Effector CD4-positive, alpha-beta T cell (primary cell): ENCODE results near the gene KLK13.

Experiments
- DNase-seq: peaks from one replicate; pipeline ENCODE4 v3.0.0-alpha.2; 2020

The KLK13 gene

GRCh38 chr19:51018745-51019543 lies 45.9 kb downstream of the KLK13 start:
- no peak for DNase-seq

- peak; percentile 5 for DNase-seq
These were observed 47.9 kb downstream of the KLK13 start for GRCh38 chr19:51016798-51017683.

- DNase-seq, result no peak
These were observed 49.1 kb downstream of the KLK13 start for GRCh38 chr19:51015691-51016267.

GRCh38 chr19:51014242-51014641 lies 50.6 kb downstream of the KLK13 start:
- DNase-seq, result no peak

DNA sequence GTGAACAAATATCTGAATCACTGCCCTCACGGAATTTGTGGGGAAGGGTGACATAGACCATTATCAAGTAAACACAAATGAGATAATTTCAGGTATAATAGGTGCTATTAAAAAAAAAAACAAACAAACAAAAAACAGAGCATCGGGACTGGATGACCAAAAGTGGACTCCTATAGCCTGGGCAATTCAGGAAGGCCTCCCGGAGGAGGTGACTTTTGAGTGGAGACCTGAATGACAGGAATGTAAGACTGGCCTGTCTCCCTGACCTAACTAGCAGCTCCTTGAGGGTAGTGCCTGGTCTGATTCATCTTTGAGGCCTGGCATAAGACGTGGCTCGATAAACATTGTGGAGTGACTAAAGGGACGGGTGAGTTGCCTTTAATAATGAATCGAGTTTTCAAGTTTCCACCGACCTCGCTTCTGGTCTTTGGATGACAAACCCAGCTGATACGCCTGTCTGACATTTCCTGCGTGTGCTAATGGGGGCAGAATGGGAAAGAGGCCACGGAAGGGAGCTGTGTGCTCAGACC lies 52.2 kb downstream of the KLK13 start:
- no peak for DNase-seq

- DNase-seq, result no peak
These were observed 54.7 kb downstream of the KLK13 start for GRCh38 chr19:51010066-51010795.

GRCh38 chr19:51009061-51009891 lies 55.6 kb downstream of the KLK13 start:
- DNase-seq, result no peak

DNA sequence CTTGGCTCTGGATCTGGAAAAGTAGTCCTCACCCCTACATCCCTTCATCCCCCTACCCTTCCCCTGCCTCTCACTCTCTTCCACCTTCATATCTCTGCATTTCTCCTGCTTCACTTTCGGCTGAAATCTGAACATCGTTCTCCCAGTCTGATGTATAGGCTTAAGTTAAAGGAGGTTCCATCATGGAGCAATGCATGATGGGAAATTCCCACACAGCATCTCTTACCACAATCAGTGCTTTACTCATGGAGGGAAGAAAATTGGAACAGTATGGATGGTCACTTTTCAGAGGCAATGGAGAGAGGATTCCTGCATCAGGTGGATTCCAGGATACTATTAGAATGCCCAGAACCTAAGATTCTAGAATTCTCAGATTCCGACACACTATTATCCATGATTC lies 57.4 kb downstream of the KLK13 start:
- DNase-seq, result no peak

DNA sequence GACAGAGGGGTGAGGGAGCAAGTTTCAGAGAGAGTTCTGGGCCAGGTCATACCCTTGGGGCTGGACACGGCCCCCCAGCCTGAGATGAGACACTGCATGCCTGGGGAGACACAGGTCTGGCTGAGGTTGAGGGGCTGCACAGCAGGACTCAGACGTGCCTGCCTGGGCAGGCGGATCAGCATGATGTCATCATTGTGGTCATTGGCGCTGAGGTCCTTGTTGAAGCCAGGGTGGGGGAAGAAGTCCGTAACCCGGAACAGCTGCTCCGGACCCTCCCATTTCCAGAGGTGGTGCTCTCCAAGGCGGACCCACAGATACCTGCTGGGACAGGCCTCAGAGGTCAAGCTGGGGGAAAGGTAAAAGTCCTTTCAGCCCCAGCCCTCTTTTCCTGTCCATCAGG lies 58.5 kb downstream of the KLK13 start:
- no peak for DNase-seq
